ENCODE results near the gene INPP5D.

Gene INPP5D

DNA sequence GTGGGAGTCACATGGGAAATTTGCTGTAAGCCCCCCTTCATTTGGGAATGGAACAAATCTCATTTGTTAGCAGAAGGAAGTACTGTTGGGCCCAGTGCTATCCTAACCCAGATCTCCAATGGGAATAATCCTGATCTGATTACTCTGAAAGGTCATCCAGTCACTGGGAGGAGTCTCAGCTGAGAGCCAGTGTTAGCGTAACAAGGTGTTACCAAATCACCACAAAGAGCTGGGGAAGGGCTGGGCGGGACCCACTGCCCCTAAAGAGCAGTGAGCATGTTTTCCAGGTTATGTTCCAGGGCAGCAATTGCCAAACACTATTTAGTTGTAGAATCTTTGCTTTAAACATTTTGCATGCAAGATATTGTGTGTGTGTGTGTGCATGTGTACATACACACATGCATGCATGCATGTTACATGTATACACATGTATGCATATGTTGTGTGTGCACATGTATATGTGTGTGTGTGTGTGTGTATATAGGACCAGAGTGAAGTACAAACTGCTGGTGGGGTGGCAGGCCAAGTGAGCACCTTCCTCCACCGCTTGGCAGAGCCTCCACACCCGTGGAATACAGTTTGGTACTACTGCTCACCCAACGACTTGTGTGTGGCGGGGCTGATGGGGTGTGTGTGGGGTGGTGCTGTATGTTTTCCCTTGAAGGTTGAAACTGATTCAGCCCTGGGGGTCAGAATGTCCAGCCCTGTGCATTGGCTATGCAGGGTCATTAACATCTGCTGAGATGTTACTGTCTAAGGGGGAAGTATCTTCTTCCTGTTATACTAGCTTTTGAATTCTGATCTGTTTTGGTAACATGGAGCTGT, 15.2 kb downstream of the INPP5D start:
- peak; percentile 30 for DNase-seq (ENCODE audit: low spot score)

DNA sequence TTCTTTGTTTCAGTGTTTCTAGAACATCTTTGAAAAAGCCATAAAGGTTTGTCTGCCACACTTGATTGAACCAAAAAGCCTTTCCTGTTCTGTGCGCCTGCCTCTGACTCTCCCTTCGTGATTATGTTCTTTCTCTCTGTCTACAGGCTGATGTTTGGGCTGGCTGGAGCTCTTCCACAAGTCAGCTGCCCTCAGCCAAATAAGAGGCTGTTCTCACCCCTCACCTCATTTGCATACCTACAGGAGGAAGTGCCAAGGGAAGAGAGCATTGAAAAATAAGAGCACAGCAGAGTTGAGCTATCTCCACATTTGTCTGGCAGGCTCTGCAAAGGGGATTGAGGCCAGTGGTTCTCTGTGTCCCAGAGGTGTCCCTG, 15.8 kb downstream of the INPP5D start:
- peak; percentile 25 for DNase-seq (ENCODE audit: low spot score)

DNA sequence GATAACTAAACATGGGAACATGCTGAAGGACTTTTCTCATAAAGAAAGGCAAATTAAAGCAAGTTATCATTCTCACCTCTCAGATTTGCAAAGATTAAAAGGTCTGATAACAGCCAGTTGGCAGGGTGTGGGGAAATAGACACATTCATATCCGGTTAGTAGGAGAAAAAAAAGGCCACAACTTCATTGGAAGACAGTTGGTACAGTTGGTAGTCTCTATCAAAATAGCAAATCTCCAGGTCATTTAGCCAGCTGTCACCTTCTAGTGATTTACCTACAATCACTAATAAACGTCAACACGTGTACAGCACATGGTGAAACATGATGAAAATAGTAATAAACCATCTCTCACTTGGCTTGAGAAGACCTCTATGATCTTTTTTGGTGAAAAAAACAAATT, 16.6 kb downstream of the INPP5D start:
- DNase-seq (ENCODE audit: low spot score) = no peak

DNA sequence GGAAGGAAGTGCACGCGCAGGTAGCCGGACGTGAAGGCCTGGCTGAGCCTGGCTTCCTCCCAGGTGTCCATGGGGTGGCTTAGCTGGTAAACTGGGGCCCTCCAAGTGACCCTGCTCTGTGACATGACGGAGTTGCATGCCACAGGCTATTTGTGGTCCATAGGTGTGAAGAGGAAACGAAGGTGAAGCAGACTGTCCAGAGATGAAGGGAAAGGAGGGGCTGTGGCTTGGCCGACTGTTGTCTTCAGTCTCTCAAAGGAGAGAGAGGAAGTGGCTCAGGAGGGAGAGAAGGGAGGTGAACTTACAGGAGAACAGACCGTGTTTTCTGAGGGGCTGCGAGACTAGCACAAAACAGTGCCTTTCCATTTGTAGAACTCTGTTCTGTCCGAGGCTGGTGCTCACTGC, 19.3 kb downstream of the INPP5D start:
- peak; percentile 42 for DNase-seq (ENCODE audit: low spot score)

DNA sequence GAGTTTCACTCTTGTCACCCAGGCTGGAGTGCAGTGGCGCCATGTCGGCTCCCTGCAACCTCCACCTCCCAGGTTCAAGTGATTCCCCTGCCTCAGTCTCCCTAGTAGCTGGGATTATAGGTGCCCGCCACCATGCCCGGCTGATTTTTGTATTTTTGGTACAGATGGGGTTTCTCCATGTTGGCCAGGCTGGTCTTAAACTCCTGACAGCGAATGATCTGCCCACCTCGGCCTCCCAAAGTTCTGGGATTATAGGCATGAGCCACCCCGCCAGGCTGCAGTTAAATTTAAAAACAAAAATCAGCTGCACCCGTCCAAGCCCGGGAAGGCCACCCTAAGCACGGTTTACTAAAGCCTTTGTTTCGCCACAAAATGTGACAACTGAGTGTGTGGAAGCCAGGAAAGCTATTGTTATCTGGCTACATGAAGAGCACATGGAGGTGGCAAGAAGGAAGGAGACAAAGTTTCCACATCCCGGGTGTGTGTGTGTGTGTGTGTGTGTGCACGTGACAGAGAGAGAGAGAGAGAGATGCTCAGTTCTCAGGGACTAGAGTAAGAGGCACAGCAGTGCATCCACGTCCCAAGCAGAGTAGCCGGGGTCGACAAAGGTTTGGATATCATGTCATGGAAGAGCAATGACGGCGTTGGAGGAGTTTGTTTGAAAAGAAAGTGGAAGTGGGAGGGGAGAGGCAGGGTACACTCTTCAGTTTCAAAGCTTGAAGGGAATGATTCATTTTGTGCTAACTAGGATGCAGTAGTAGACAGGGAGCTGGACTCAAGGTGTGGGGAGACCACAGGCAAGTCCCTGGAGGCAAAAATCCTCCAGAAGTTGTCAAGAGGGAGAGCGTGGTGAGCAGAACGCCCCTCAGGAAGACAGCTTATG, 20.1 kb downstream of the INPP5D start:
- DNase-seq (ENCODE audit: low spot score) = peak; percentile 28

DNA sequence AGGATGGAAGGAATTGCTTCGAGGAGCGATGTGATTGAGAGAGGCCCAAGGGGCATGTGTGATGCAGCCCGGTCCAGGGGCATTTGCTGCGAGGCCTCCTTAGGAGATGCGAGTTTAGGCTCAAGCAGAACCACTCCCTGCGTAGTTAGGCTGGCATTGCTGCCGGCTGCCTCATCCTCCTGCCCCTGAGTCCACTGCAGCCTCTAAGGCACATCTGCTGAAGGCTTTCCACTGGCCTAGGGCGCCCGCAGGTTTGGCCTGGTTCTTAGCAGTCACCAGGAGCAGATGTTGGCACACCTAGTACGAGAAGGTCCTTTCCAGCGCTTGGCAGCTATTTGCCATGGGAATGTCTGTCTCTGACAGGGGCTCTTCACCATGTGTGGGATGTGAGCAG, 20.7 kb downstream of the INPP5D start:
- DNase-seq (ENCODE audit: low spot score) = peak; percentile 38

DNA sequence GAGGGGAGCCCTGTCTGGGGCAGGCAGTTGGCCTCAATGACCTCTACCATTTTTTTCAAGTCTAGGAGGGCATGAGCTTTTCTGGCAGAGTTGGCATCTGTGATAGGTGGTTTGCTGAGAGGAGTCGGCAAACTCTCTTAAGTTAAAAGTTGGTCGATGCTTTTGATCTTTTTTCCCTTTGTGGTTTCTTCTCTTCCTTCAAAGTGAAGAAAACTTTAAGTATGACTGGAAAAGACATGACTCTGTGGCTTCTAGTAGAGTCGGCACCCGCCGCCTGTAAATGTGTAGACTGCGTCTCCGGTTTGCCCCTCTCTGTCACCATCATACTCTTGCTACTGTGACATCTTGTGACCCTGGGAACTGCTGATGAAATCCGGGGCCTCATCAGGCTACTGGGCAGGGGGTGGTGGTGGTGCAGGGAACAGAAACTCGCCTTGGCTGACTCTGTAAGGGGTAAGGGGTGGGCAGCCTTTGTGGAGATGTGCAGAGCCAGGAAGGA, 21.1 kb downstream of the INPP5D start:
- DNase-seq (ENCODE audit: low spot score) = peak; percentile 52

DNA sequence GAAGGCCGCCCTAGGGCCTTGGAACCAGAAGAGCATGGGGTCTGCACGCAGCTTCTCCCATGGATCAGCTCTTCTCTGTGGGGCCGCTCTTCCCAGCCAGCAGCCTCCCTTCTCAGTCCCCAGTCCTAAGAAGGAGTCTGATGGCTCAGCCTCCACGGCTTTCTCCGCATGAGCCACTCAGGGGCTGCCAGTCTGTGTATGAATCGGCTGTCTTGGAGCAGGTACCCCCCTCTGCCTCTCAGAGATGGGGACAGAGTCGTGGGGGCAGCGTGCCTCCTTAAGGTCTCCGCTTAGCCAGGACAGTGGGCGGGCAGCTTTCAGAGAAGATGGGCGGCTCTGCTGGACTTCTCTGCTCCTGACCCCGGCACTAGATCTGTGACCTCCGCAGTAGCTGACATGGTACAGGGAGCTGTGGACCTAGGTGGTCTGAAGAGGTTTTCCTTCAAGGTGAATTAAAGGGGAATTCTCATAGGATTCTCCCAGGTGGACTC, 21.6 kb downstream of the INPP5D start:
- DNase-seq (ENCODE audit: low spot score) = peak; percentile 14

DNA sequence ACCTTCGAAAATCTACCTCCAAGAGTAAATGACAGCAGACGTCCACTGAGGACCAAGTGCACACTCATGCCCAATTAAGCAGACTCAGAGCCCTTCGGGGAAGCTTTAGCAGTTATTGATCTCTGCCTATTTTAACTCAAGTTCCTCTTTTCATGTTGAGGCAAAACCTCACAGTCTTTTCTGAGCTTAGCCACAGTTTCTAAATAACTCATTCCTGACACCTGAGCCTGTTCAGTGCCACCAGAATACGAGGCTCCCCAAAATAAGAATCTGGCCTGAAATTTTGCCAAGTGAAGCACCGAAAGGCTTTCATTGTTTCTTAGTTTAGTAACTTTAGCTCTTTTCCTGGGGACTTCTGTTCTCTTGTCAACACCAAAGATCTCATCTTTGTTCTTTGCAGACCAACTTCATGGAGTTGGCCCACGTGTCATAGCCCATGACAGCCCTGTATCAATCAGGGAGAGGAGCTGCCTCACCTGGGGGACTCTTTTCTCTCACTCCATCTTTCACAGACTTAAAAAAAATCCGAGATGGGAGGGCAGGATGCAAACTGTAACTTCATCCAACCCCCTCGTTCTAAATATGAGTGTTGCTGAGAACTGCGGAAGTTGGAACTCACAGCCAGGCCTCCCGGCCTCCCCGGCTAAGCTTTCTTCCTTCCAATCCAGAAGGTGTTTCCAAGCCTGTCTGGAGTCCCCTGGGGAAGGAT, 22.2 kb downstream of the INPP5D start:
- DNase-seq (ENCODE audit: low spot score) = peak; percentile 40

DNA sequence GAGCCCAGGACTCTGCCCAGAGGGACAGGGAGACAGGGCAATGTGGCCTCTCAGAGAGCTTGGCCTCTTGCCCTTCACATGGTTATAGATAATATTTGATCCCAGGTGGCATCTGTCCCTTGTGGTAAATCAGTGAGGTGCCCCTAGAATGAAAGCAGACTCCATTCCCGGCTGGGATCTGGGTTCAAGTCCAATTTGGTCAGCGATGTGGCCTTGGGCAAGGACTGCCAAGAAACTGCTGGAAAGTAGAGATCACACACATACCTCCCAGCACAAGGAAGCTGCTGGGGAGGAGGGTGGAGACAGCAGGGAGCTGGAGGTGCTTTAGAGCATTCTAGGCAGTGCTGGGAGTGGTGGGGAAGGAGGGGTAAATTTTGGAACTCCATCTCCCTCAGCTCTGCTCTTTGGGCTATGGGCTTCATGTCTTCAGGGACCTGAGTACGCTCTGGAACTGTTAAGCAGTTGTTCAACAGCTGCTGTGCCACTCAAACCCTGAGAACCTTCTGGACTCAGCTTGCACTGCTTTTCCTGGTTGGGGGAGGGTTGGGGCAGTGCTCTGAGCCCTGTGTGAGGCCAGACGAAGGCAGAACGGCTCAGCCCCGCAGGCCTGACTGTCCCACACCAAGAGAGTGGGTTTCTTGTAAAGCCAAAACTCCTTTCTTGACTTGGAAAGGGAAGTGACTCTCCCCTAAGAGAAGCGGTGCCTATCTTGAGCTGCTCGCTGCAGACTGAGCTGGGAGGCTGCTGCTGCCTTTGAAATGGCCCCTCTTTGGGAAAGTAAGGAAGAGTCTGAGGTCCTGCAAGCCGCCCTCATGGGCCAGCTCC, 23.0 kb downstream of the INPP5D start:
- DNase-seq (ENCODE audit: low spot score) = peak; percentile 62

DNA sequence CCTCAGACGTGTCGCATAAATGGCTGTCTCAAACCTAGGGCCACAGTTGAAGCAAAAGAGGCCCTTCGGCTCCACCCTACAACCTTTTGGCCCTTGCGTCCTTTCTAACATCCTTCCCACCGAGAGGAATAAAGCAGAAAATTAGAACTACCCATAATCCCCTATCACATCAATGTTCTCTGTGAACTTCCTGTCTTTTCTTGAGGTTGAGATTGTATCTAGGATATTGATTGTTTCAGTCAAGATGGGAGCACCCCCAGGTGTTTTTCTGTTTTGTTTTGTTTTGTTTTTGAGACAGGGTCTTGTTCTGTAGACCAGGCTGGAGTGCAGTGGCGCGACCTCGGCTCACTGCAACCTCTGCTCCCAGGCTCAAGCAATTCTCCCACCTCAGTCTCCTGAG, 23.6 kb downstream of the INPP5D start:
- no peak for DNase-seq (ENCODE audit: low spot score)

DNA sequence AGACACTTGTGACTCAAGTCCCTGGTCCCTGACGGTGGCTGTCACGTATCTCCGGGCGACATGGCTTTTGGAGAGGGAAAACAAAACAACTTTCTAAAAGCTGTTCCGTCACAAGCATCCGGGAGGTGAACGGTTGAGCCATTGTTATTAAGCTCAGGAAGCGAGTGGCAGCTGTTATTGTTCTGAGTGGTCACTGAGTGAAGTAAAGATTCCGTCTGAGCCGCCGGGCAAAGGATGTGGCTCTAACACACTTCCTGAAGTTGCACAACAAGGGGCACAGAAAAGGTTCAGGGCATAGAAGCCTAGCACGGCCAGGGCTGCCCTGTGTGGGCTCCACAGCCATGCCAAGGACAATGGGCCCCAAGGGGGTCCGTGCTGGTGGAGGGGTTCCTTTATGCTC, 24.3 kb downstream of the INPP5D start:
- peak; percentile 61 for DNase-seq (ENCODE audit: low spot score)

DNA sequence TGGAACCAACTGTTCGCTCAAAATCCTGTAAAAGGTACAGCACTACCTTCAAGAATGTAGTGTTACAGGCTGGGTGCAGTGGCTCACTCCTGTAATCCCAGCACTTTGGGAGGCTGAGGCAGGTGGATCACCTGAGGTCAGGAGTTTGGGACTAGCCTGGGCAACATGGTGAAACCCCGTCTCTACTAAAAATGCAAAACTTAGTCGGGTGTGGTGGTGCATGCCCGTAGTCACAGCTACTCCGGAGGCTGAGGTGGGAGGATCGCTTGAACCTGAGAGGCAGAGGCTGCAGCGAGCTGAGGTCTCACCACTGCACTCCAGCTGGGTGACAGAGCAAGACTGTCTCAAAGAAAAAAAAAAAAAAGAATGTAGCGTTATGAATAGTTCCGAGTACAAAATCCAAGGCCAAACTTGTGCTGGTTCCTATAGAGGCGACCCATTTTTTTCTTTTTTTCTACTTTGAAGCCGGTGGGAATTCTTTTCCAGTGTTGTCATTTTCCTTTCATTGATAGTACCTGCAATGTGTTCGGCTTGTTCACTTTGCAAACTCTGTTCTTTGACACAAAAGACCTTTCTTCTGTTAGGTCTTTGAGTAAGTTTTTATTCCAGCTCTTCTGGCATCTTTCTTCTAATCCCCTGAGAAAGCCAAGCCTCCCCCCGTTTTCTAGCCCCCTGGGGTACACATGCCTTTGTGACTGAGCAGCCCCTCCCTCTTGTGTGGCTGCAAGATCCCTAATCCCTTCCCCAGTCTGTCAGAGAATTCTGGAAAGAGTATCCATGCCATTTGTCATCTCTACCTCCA, 25.1 kb downstream of the INPP5D start:
- DNase-seq (ENCODE audit: low spot score) = peak; percentile 40

DNA sequence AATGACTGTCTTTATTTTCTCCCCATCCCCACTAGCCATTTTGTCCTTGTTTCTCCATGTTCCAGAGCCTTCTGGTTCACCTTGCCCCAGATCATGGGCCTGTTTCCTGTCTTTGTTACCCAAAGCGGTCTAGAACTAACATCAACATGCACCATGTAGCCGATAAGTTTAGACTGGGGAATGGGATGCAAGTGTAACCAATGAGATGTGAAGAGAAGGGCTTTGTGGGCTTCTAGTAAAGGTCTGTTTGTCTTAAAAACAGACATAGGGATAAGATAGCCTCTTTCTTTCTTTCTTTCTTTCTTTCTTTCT, 25.7 kb downstream of the INPP5D start:
- peak; percentile 3 for DNase-seq (ENCODE audit: low spot score)

DNA sequence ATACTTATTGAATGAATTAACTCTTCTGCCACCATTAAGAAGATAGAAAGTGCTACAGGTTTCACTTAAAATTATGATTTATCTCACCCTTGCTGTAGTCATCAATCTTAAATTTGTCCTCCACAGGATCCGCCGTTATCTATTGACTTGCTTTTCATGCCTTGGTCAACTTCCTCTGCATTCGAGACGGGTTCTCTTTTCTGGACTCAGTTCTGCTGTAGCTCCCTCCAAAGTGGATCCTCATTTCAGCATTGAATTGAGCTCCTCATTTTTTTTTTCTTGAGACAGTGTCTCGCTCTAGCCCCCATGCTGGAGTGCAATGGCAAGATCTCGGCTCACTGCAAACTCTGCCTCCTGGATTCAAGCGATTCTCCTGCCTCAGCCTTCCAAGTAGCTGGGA, 27.6 kb downstream of the INPP5D start:
- peak; percentile 5 for DNase-seq (ENCODE audit: low spot score)

DNA sequence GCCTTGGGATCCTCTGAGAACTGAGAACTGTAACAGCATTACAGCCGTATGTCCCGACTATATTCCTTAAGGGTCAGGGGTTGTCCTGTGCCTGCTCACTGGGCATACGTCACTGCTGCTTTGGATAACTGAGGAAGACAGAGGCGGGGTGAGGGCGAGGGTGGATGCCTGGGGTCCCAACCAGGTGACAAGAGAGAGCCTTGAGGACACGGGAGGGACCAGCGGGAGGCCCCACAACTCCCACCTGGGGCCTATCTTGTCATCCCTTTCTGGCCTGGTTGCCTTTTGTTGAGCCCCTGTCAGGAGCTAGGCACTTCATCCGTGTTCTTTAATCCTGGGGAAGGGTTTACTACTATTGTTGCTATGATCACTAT, 28.8 kb downstream of the INPP5D start:
- DNase-seq (ENCODE audit: low spot score) = no peak

DNA sequence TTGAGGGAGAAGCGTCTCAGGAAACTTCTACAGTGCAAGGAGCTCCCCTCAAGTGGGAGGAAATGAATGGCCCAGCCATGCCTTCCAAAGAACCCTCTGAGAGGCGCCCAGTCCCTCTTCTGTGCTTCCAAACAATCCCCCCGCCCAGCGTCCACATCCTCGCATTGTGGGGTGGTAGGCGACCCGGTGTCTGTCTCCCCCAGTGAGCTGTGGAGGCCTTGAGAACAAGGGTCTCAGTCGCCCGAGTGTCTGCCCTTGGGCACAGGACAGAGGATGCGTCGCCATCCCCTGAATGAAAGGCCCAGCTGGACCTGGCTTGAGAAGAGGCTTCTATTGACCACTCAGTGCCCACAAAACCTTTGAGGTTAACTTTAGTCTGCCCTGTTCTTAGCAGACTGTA, 29.7 kb downstream of the INPP5D start:
- peak; percentile 30 for DNase-seq (ENCODE audit: low spot score)

DNA sequence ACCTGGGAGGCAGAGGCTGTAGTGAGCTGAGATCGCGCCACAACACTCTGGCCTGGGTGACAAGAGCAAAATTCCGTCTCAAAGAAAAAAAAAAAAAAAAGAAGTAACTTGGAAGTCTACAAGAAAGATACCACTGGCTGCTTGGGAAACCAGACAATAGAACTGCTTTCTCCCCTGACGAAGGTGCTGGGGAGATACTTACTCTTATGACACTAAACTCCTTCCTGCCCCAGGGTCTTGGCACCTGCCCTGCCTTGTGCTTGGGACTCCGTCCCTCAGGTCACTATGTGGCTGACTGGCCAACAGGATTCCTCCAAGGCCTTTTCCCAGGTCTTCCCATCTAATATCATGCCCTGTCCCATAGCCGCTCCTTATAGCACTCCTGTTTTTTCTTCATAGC, 30.7 kb downstream of the INPP5D start:
- no peak for DNase-seq (ENCODE audit: low spot score)

DNA sequence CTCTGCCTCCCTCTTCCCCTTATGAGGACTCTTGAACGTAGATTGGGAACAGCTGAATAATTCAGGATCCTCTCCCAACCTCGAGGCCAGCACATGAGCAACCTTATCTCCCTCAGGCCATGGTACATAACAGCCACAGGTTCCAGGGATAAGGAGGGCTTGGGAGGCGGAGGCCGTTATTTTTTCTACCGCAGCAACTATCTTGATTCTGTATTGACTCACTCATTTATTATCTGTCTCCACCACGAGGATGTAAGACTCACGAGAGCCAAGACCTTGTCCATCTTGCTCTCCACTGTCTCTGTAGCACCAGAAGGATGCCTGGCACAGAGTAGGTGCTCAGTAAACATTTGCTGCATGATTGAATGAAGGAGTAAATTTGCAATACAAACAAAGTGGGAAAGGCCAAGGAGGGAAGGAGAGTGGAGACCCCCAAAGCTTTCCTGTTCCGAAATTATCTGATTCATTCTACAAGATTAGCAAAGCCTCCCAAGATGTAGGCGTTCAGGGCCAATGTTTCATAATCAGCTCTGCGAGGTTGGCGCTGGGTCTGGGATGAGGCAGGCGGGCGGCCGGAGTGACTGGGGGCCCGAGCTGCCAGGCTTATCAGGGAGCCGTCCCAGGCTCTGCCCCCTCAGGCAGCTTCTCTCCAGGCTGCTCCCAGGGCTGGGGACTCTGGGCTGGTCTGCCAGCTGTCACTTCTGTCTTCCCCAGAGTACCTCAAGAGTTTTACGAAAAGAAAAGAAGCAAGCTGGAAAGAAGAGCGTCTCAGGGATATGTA, 31.6 kb downstream of the INPP5D start:
- DNase-seq (ENCODE audit: low spot score) = no peak

All from left forelimb (tissue), 1 donor.